GM12878 (cell line): ENCODE results near the gene MAD1L1. TPM values are rescaled to one million over a fixed set of nuclear protein-coding genes. Genes with fewer than 3 reads are reported as not detected.

ENCODE experiments used
- ASH2L ChIP-seq: fragments of 300-600, 200-600 bp; sonication (generic); IDR thresholded peaks from 2 replicates; pipeline ENCODE4 v1.6.1; 2017; ENCODE audit warnings: low read depth, mild to moderate bottlenecking, borderline replicate concordance
- ATF7 ChIP-seq: fragments of 450-650 bp; IDR thresholded peaks from 2 replicates; pipeline ENCODE4 v1.6.1; 2016; ENCODE audit warnings: low read depth, mild to moderate bottlenecking
- BRCA1 ChIP-seq: IDR thresholded peaks from 2 replicates; pipeline ENCODE4 v1.6.1; 2011; ENCODE audit warnings: low read depth, low read length, improper control_type of control experiment
- CHD1 ChIP-seq: IDR thresholded peaks from 2 replicates; pipeline ENCODE4 v1.6.1; 2012; ENCODE audit warnings: low read depth, low read length, improper control_type of control experiment
- CREM ChIP-seq: IDR thresholded peaks from 2 replicates; pipeline ENCODE4 v1.6.1; 2014; ENCODE audit warnings: antibody characterized with exemption, low read depth
- EED ChIP-seq: sonication (generic); IDR thresholded peaks from 2 replicates; pipeline ENCODE4 v1.6.1; 2016; ENCODE audit warnings: antibody characterized with exemption, low read depth
- EP300 ChIP-seq, 2 experiments: fragments of 150-350 bp in 1 of 2; IDR thresholded peaks; 2 replicates each; pipeline ENCODE4 v1.6.1; 2011 to 2012; ENCODE audit warnings: low read depth in 2 of 2, low read length in 2 of 2, borderline replicate concordance in 1 of 2, improper control_type of control experiment in 1 of 2, inconsistent platforms in 1 of 2; ENCODE audit not compliant: control insufficient read depth in 1 of 2
- IRF4 ChIP-seq: IDR thresholded peaks from 2 replicates; pipeline ENCODE4 v1.6.1; 2011; ENCODE audit warnings: low read depth, low read length
- JUND ChIP-seq: IDR thresholded peaks from 2 replicates; pipeline ENCODE4 v1.6.1; 2012; ENCODE audit warnings: low read depth, mild to moderate bottlenecking, low read length, improper control_type of control experiment, moderate library complexity
- KLF5 ChIP-seq: fragments of 450-650 bp; IDR thresholded peaks from 2 replicates; pipeline ENCODE4 v1.6.1; 2014; ENCODE audit warnings: mild to moderate bottlenecking; ENCODE audit not compliant: partially characterized antibody
- MYB ChIP-seq: fragments of 150-350 bp; IDR thresholded peaks from 2 replicates; pipeline ENCODE4 v1.6.1; 2014; ENCODE audit warnings: mild to moderate bottlenecking, low read depth, low read length, borderline replicate concordance
- MYC ChIP-seq: IDR thresholded peaks from 2 replicates; pipeline ENCODE4 v1.6.1; 2011; ENCODE audit warnings: mild to moderate bottlenecking, low read length, moderate library complexity, inconsistent platforms; ENCODE audit not compliant: insufficient read depth, insufficient replicate concordance, insufficient read length, severe bottlenecking
- NFYA ChIP-seq: IDR thresholded peaks from 2 replicates; pipeline ENCODE4 v1.6.1; 2011; ENCODE audit warnings: low read depth, mild to moderate bottlenecking, low read length, improper control_type of control experiment, borderline replicate concordance
- SMAD5 ChIP-seq: IDR thresholded peaks from 2 replicates; pipeline ENCODE4 v1.6.1; 2016; ENCODE audit warnings: antibody characterized with exemption, low read depth
- SMARCA5 ChIP-seq: fragments of 450-650 bp; IDR thresholded peaks from 2 replicates; pipeline ENCODE4 v1.6.1; 2017; ENCODE audit warnings: mild to moderate bottlenecking
- SMC3 ChIP-seq: IDR thresholded peaks from 2 replicates; pipeline ENCODE4 v1.6.1; 2011; ENCODE audit warnings: low read length, improper control_type of control experiment, borderline replicate concordance
- SPI1 ChIP-seq: IDR thresholded peaks from 2 replicates; pipeline ENCODE4 v1.6.1; 2011; ENCODE audit warnings: low read depth, mild to moderate bottlenecking, low read length, moderate library complexity, borderline replicate concordance; ENCODE audit not compliant: insufficient read depth
- TBL1XR1 ChIP-seq: IDR thresholded peaks from 2 replicates; pipeline ENCODE4 v1.6.1; 2012; ENCODE audit warnings: low read depth, low read length, improper control_type of control experiment
- USF1 ChIP-seq: IDR thresholded peaks from 2 replicates; pipeline ENCODE4 v1.6.1; 2011; ENCODE audit warnings: borderline replicate concordance, low read depth, mild to moderate bottlenecking, moderate library complexity, mixed read lengths, low read length; ENCODE audit not compliant: insufficient read depth; ENCODE audit errors: extremely low read length
- YBX1 ChIP-seq: fragments of 450-650 bp; IDR thresholded peaks from 2 replicates; pipeline ENCODE4 v1.6.1; 2016; ENCODE audit warnings: antibody characterized with exemption
- ZBTB11 ChIP-seq: fragments of 450-650 bp; formaldehyde crosslinking; IDR thresholded peaks from 2 replicates; pipeline ENCODE4 v1.5.0; 2022; ENCODE audit warnings: mild to moderate bottlenecking, missing genetic modification characterization
- ZNF217 ChIP-seq: fragments of 450-650 bp; IDR thresholded peaks from 2 replicates; pipeline ENCODE4 v1.6.1; 2017; ENCODE audit warnings: antibody characterized with exemption, mild to moderate bottlenecking
- ZZZ3 ChIP-seq: IDR thresholded peaks from 2 replicates; pipeline ENCODE4 v1.6.1; 2011; ENCODE audit warnings: low read depth; ENCODE audit not compliant: control insufficient read depth, insufficient read length
- polyA plus RNA-seq, 11 experiments: library from polyadenylated mRNA; depleted of rRNA in 4 of 11; unstranded in 6 of 11; stranded (reverse) in 5 of 11; fragments of >200 nt; fragmentation: Nextera tagmentation in 4 of 11; fragmentation: Illumina TruSeq in 1 of 11; extraction: Ambion mirVana in 4 of 11; extraction: Trizol in 1 of 11; gene quantifications; 1 replicate in 1 of 11; 2 replicates in 10 of 11; pipeline versions ENCODE4 v1.2.1 to v1.2.3, GENCODE V29; 2011 to 2016; ENCODE audit warnings: inconsistent platforms in 2 of 11, missing spikeins in 2 of 11, low read depth in 1 of 11
- total RNA-seq, 4 experiments: library from RNA; depleted of rRNA in 3 of 4; stranded (reverse); fragments of >200 nt in 3 of 4; fragmentation: Illumina TruSeq in 1 of 4; extraction: Trizol in 1 of 4; gene quantifications; 2 replicates each; pipeline versions ENCODE4 v1.2.1 to v1.2.3, GENCODE V29; 2013 to 2021
- TF ChIP-seq, protein P1 (sequence below): fragments of 450-650 bp; IDR thresholded peaks from 2 replicates; pipeline ENCODE4 v1.6.1; 2017; ENCODE audit warnings: mild to moderate bottlenecking
- TF ChIP-seq, protein P2 (sequence below): IDR thresholded peaks from 2 replicates; pipeline ENCODE4 v1.6.1; 2012; ENCODE audit warnings: low read depth, low read length, improper control_type of control experiment

MAD1L1 gene
- total and polyA plus RNA-seq, 10 of the 15 experiments (the other 5 are each of a cell fraction or from before 2014, with no cell fraction given), result 2.2 to 76.8 (median 38.3) TPM

- TF ChIP-seq ASH2L (no peak), MYB (no peak), TBL1XR1 (no peak), JUND (no peak), ZZZ3 (no peak), ZNF217 (no peak), CHD1 (no peak), SPI1 (no peak), KLF5 (no peak), EED (no peak), IRF4 (0 out of 2 replicates have a peak, but pooled peaks have one; percentile 46), MYC (no peak), NFYA (no peak), USF1 (no peak), BRCA1 (no peak), EP300 (IDR thresholded peaks at IDR 0.05; ENCODE audit: borderline replicate concordance in 1 of 2, control insufficient read depth in 1 of 2, low read depth in 2 of 2, low read length in 2 of 2) (no peak), SMARCA5 (no peak), ZBTB11 (CRISPR knock-in tag) (no peak), YBX1 (no peak), SMC3 (no peak), CREM (peak; percentile 64; the same call in 1 of the 2 replicates), SMAD5 (no peak), ATF7 (no peak)
- TF ChIP-seq, protein P1, sequence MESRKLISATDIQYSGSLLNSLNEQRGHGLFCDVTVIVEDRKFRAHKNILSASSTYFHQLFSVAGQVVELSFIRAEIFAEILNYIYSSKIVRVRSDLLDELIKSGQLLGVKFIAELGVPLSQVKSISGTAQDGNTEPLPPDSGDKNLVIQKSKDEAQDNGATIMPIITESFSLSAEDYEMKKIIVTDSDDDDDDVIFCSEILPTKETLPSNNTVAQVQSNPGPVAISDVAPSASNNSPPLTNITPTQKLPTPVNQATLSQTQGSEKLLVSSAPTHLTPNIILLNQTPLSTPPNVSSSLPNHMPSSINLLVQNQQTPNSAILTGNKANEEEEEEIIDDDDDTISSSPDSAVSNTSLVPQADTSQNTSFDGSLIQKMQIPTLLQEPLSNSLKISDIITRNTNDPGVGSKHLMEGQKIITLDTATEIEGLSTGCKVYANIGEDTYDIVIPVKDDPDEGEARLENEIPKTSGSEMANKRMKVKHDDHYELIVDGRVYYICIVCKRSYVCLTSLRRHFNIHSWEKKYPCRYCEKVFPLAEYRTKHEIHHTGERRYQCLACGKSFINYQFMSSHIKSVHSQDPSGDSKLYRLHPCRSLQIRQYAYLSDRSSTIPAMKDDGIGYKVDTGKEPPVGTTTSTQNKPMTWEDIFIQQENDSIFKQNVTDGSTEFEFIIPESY, result no peak
- TF ChIP-seq, protein P2, sequence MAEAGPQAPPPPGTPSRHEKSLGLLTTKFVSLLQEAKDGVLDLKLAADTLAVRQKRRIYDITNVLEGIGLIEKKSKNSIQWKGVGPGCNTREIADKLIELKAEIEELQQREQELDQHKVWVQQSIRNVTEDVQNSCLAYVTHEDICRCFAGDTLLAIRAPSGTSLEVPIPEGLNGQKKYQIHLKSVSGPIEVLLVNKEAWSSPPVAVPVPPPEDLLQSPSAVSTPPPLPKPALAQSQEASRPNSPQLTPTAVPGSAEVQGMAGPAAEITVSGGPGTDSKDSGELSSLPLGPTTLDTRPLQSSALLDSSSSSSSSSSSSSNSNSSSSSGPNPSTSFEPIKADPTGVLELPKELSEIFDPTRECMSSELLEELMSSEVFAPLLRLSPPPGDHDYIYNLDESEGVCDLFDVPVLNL, result no peak
Measured at GRCh38 chr7:2072042-2072441, 160.7 kb downstream of the MAD1L1 start (continued).
